HepG2 (cell line): ENCODE measurements around the gene PIM3. TPM values are rescaled to one million over a fixed set of nuclear protein-coding genes. Genes with fewer than 3 reads are reported as not detected.

Source experiments
- ERF ChIP-seq: IDR thresholded peaks from 2 replicates; pipeline ENCODE4 v1.6.1; 2018; ENCODE audit warnings: missing biosample characterization, missing genetic modification reagents
- HDAC2 ChIP-seq: sonication (generic); formaldehyde crosslinking; IDR thresholded peaks from 2 replicates; pipeline ENCODE4 v1.4.0; 2020; ENCODE audit warnings: missing genetic modification reagents
- HOXD1 ChIP-seq: sonication (generic); formaldehyde crosslinking; IDR thresholded peaks from 2 replicates; pipeline ENCODE4 v1.5.0; 2020; ENCODE audit warnings: missing genetic modification reagents
- MBD4 ChIP-seq: IDR thresholded peaks from 2 replicates; pipeline ENCODE4 v1.6.1; 2012; ENCODE audit warnings: low read length, inconsistent platforms, borderline replicate concordance
- RBFOX2 ChIP-seq: fragments of 200-400 bp; formaldehyde crosslinking; IDR thresholded peaks from 2 replicates; pipeline ENCODE4 v1.6.1; 2017; ENCODE audit warnings: low read depth, mild to moderate bottlenecking, low read length
- polyA plus RNA-seq, 8 experiments: library from polyadenylated mRNA; depleted of rRNA in 3 of 8; stranded (reverse) in 7 of 8; unstranded in 1 of 8; fragments of >200 nt; fragmentation: Illumina TruSeq in 4 of 8; extraction: Trizol in 4 of 8; gene quantifications; 2 replicates each; pipeline versions ENCODE4 v1.2.1 to v1.2.3, GENCODE V29; 2011 to 2016; ENCODE audit warnings: low read depth in 4 of 8, missing spikeins in 1 of 8, mixed read lengths in 1 of 8; ENCODE audit not compliant: insufficient read depth in 1 of 8
- total RNA-seq, 5 experiments: library from RNA; depleted of rRNA; stranded (reverse); fragments of >200 nt; fragmentation: Illumina TruSeq; extraction: Trizol; gene quantifications; 2 replicates each; pipeline ENCODE4 v1.2.3, GENCODE V29; 2016; ENCODE audit warnings: low read depth in 1 of 5
- TF ChIP-seq, protein P1 (sequence below): sonication (generic); formaldehyde crosslinking; IDR thresholded peaks from 2 replicates; pipeline ENCODE4 v1.8.0; 2022; ENCODE audit warnings: missing genetic modification reagents, mild to moderate bottlenecking, borderline replicate concordance
- TF ChIP-seq, protein P2 (sequence below): IDR thresholded peaks from 2 replicates; pipeline ENCODE4 v1.6.1; 2012; ENCODE audit warnings: low read depth, low read length, improper control_type of control experiment
- TF ChIP-seq, protein P3 (sequence below): sonication (generic); formaldehyde crosslinking; IDR thresholded peaks from 2 replicates; pipeline ENCODE4 v1.5.0; 2020; ENCODE audit warnings: mild to moderate bottlenecking, missing genetic modification reagents, borderline replicate concordance
- TF ChIP-seq, protein P4 (sequence below): conservative IDR thresholded peaks from 2 replicates; pipeline ENCODE4 v1.6.1; 2018; ENCODE audit warnings: missing genetic modification reagents
- TF ChIP-seq, protein P5 (sequence below): sonication (generic); formaldehyde crosslinking; IDR thresholded peaks from 2 replicates; pipeline ENCODE4 v1.5.0; 2020; ENCODE audit warnings: mild to moderate bottlenecking, missing genetic modification reagents, moderate library complexity
- TF ChIP-seq, protein P6 (sequence below): IDR thresholded peaks from 2 replicates; pipeline ENCODE4 v1.6.1; 2016; ENCODE audit warnings: mild to moderate bottlenecking

The PIM3 gene
- total and polyA plus RNA-seq, 2 of the 13 experiments (the other 11 are each of a cell fraction or from before 2014, with no cell fraction given): 21.6 to 31.2 TPM

DNA sequence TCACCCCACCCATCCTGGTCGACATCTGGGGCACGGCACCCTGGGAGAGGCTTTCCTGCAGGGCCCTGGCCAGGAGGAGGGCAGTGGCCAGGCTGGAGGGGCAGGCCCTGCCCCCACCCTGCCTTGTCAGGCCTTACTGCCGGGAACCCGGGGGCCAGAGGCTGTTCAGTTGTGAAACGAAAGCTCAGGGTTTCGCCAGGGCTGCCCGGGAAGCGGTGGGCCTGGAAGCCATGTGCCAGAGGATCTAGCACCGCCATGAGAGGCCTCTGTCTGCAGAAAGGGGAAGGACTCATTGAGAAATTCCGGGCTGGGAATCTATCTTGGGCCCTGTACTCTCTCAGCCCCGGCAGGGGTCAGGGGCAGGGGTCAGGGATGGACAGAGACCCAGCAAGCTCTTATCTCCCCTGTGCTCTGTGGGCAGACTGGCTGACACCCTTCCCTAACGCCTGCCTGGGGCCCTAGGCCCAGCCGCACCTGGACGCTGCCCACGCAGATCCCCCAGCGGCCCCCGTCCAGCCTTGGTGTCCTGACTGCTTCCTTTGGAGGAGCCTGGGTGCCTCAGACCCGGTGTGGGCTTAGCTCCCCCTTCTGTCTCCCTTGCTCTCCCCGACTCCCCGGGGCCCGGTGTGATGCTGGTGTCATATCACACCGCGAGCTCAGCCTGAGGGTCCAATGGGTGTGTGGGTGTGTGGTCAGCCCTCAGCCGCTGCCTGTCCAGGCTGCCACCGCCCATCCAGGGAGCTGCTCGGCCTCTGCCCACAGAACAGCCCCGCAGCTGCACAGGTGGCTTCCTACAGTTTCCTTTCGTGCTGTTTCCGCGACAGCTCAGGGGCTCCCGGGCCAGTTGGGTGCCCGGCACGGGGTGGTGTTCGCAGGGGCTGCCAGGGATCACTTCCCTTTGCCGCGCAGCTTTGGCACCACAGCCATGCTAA is 6.5 kb downstream of the PIM3 start (continued):
- TF ChIP-seq, protein P1, sequence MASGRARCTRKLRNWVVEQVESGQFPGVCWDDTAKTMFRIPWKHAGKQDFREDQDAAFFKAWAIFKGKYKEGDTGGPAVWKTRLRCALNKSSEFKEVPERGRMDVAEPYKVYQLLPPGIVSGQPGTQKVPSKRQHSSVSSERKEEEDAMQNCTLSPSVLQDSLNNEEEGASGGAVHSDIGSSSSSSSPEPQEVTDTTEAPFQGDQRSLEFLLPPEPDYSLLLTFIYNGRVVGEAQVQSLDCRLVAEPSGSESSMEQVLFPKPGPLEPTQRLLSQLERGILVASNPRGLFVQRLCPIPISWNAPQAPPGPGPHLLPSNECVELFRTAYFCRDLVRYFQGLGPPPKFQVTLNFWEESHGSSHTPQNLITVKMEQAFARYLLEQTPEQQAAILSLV (CRISPR knock-in tag): no peak
- no peak for TF ChIP-seq MBD4
- TF ChIP-seq, protein P2, sequence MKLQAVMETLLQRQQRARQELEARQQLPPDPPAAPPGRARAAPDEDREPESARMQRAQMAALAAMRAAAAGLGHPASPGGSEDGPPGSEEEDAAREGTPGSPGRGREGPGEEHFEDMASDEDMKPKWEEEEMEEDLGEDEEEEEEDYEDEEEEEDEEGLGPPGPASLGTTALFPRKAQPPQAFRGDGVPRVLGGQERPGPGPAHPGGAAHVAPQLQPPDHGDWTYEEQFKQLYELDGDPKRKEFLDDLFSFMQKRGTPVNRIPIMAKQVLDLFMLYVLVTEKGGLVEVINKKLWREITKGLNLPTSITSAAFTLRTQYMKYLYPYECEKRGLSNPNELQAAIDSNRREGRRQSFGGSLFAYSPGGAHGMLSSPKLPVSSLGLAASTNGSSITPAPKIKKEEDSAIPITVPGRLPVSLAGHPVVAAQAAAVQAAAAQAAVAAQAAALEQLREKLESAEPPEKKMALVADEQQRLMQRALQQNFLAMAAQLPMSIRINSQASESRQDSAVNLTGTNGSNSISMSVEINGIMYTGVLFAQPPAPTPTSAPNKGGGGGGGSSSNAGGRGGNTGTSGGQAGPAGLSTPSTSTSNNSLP: 0 out of 2 replicates have a peak, but pooled peaks have one; percentile 3
- TF ChIP-seq RBFOX2: peak; percentile 66; the same call in 1 of the 2 replicates
- TF ChIP-seq, protein P3, sequence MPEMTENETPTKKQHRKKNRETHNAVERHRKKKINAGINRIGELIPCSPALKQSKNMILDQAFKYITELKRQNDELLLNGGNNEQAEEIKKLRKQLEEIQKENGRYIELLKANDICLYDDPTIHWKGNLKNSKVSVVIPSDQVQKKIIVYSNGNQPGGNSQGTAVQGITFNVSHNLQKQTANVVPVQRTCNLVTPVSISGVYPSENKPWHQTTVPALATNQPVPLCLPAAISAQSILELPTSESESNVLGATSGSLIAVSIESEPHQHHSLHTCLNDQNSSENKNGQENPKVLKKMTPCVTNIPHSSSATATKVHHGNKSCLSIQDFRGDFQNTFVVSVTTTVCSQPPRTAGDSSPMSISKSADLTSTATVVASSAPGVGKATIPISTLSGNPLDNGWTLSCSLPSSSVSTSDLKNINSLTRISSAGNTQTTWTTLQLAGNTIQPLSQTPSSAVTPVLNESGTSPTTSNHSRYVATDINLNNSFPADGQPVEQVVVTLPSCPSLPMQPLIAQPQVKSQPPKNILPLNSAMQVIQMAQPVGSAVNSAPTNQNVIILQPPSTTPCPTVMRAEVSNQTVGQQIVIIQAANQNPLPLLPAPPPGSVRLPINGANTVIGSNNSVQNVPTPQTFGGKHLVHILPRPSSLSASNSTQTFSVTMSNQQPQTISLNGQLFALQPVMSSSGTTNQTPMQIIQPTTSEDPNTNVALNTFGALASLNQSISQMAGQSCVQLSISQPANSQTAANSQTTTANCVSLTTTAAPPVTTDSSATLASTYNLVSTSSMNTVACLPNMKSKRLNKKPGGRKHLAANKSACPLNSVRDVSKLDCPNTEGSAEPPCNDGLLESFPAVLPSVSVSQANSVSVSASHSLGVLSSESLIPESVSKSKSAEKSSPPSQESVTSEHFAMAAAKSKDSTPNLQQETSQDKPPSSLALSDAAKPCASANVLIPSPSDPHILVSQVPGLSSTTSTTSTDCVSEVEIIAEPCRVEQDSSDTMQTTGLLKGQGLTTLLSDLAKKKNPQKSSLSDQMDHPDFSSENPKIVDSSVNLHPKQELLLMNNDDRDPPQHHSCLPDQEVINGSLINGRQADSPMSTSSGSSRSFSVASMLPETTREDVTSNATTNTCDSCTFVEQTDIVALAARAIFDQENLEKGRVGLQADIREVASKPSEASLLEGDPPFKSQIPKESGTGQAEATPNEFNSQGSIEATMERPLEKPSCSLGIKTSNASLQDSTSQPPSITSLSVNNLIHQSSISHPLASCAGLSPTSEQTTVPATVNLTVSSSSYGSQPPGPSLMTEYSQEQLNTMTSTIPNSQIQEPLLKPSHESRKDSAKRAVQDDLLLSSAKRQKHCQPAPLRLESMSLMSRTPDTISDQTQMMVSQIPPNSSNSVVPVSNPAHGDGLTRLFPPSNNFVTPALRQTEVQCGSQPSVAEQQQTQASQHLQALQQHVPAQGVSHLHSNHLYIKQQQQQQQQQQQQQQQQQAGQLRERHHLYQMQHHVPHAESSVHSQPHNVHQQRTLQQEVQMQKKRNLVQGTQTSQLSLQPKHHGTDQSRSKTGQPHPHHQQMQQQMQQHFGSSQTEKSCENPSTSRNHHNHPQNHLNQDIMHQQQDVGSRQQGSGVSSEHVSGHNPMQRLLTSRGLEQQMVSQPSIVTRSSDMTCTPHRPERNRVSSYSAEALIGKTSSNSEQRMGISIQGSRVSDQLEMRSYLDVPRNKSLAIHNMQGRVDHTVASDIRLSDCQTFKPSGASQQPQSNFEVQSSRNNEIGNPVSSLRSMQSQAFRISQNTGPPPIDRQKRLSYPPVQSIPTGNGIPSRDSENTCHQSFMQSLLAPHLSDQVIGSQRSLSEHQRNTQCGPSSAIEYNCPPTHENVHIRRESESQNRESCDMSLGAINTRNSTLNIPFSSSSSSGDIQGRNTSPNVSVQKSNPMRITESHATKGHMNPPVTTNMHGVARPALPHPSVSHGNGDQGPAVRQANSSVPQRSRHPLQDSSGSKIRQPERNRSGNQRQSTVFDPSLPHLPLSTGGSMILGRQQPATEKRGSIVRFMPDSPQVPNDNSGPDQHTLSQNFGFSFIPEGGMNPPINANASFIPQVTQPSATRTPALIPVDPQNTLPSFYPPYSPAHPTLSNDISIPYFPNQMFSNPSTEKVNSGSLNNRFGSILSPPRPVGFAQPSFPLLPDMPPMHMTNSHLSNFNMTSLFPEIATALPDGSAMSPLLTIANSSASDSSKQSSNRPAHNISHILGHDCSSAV (CRISPR knock-in tag): no peak; the same call in 1 of the 2 replicates
- no peak; the same call in 1 of the 2 replicates for TF ChIP-seq HDAC2
- TF ChIP-seq HOXD1 (CRISPR knock-in tag): no peak
- TF ChIP-seq, protein P4, sequence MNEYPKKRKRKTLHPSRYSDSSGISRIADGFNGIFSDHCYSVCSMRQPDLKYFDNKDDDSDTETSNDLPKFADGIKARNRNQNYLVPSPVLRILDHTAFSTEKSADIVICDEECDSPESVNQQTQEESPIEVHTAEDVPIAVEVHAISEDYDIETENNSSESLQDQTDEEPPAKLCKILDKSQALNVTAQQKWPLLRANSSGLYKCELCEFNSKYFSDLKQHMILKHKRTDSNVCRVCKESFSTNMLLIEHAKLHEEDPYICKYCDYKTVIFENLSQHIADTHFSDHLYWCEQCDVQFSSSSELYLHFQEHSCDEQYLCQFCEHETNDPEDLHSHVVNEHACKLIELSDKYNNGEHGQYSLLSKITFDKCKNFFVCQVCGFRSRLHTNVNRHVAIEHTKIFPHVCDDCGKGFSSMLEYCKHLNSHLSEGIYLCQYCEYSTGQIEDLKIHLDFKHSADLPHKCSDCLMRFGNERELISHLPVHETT (CRISPR knock-in tag): no peak
- TF ChIP-seq, protein P5, sequence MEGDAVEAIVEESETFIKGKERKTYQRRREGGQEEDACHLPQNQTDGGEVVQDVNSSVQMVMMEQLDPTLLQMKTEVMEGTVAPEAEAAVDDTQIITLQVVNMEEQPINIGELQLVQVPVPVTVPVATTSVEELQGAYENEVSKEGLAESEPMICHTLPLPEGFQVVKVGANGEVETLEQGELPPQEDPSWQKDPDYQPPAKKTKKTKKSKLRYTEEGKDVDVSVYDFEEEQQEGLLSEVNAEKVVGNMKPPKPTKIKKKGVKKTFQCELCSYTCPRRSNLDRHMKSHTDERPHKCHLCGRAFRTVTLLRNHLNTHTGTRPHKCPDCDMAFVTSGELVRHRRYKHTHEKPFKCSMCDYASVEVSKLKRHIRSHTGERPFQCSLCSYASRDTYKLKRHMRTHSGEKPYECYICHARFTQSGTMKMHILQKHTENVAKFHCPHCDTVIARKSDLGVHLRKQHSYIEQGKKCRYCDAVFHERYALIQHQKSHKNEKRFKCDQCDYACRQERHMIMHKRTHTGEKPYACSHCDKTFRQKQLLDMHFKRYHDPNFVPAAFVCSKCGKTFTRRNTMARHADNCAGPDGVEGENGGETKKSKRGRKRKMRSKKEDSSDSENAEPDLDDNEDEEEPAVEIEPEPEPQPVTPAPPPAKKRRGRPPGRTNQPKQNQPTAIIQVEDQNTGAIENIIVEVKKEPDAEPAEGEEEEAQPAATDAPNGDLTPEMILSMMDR (CRISPR knock-in tag): peak; percentile 45
- TF ChIP-seq, protein P6, sequence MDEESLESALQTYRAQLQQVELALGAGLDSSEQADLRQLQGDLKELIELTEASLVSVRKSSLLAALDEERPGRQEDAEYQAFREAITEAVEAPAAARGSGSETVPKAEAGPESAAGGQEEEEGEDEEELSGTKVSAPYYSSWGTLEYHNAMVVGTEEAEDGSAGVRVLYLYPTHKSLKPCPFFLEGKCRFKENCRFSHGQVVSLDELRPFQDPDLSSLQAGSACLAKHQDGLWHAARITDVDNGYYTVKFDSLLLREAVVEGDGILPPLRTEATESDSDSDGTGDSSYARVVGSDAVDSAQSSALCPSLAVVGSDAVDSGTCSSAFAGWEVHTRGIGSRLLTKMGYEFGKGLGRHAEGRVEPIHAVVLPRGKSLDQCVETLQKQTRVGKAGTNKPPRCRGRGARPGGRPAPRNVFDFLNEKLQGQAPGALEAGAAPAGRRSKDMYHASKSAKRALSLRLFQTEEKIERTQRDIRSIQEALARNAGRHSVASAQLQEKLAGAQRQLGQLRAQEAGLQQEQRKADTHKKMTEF (CRISPR knock-in tag): peak; percentile 41; the same call in 1 of the 2 replicates
- TF ChIP-seq ERF (CRISPR knock-in tag): no peak; the same call in 1 of the 2 replicates
